NCI-H774 (cell line): ENCODE results near the gene PPIL3.
"Not testable (repeated sequence)": the region's sequence is repeated elsewhere in the genome, so short reads cannot be mapped to it uniquely, and the experiment has no call there.

ENCODE experiments used
- DNase-seq: peaks from one replicate; lab custom pipeline; 2025; lab: John Stamatoyannopoulos, UW

The PPIL3 gene

DNA sequence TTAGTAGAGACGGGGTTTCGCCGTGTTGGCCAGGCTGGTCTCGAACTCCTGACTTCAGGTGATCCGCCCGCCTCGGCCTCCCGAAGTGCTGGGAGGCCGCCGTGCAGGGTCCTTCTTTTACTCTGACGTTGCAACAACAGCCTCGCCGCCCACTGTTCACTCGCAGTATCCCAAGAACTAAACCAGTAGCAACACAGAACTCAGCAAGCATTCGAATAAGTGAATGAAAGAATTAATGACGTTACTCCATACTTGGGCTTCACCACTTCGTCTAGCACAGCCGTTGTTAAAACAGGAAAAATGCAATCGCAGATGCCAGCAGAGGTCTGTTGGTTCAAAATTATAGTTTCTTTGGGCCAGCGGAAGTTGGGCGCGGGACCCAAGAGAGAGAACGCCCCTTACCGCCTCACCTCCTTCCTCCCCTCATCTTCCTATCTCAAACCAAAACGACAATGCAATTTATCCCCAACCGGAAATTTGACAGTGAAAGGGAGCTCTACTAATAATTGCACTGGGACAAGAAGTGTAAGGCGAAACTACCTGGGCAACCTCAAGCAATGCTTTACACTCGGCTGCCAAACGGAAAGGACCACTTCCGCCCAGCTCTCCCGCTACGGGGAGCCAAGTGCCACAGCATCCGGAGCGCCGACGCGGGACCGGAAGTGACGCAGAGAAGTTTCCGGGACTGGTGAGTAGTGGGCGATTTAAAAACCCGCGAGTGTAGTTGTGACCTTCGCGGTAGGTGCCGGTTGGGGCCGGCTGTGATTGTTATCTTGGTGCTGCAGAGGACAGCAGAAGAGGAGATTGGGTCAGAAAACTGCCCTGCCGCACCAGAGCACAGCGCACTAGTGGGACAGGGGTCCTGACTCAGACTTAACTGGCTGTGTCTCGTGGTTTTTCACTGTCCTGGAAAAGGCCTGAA lies at the start of gene PPIL3, which contains the start of gene NIF3L1:
Gene PPIL3 (minus strand): TSS at position 374 of the 922 bp plus-strand sequence. CDS start 1,462 bp downstream, outside the sequence.
Gene NIF3L1 (plus strand): TSS at position 668 of the 922 bp plus-strand sequence. CDS start 2,573 bp downstream, outside the sequence.
- DNase-seq: peak; percentile 96

DNA sequence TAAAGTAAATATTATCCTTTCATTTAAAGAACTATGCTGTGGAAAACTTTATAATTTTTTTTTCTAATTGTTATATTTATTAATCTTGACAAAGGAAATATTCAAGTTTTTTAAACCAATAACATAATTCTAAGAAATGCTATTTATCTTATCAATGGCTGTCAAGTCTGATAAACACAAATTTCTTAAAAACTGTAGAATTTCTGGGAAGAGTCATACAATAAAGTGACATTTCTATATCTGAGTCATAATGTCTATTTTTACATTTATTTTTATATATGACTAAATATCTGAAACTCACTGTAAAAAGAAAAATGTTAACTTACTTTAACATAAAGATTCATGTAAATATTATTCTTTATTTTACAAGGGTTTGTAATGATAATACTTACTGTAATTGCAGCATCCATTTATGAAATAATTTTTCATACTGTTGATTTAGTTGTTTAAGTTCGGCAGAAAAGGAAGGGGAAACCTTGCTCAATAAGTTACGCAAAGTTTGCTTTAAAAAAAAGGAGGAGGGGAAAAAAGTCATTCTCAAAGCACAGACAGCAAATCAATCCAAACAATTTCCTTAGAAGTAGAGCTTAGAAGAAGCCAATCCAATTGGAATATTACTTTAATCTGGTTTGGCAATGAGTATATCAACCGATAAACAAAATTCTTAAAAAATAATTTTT lies 42.2 kb upstream of the PPIL3 start:
- DNase-seq: no peak

DNA sequence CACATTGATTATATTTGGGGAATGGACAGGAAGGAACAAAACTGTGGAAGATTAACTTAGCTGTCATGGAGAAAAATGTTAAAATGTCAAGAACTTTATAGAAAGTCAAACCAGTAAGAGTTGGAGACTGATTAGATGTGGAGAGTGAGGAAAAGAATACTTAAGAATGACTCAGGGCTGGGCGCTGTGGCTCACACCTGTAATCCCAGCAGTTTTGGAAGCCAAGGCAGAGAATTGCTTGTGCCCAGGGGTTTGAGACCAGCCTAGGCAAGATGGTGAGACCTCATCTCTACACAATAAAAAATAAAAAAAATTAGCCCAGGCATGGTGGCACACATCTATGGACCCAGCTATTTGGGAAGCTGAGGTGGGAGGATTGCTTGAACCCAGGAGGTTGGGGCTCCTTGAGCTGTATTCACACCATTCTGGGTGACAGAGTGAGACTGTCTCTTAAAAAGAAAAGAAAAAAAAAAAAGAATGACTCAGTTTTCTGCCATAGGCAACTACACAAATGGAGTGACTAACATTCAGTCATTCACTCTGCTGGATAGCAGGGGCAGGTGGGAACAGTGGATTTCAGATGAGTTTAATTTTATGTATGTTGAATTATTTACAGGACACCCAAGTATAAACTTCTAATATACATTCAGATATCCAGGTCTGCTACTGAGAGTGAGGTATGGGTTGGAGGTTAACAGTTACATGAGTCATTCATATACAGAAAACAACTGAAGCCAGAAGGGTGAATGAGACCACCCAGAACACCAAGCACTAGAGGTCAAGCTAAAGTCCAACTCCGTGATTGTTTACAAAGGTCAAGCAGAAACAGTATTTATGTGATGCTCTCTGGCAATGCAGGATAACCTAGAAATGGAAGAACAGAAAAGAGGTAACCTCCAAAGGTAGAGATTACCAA lies 40.7 kb upstream of the PPIL3 start:
- DNase-seq: no peak

DNA sequence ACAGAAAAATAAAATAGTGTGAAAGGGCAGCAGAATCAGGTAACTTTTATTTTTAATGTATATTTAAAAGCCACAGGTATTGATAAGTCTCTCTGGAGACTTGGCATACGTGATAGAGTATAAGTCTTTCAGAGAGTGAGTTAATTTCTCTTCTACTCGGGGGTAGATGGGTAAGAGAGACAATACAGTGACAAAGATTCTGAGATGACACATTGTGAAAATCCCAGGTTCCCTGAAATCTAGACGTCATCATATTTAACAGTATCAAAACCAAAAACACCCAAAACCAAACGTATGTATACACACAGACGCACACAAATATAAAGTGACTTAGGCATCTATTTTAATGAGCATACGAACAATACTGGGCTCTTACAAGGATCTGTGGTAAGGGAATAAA lies 33.6 kb upstream of the PPIL3 start:
- DNase-seq: no peak

DNA sequence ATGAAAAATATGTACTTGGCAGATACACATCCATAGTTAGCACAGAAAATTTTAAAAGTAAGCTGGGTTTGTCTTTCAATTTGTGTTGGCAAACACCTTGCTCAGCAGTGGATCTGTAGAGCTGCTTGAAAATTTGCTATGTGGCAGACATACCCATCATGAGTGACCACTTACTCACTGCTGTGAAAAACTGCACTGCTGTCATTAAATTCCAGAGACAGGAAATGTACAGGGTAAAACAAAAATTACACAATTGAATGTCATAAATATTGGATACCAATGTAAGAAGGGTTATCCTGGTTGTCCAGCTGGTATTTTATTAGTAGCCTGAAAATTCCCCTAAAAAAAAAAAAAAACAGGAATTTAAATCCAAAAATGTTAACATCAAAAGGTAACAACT lies 24.8 kb upstream of the PPIL3 start:
- DNase-seq: no peak

DNA sequence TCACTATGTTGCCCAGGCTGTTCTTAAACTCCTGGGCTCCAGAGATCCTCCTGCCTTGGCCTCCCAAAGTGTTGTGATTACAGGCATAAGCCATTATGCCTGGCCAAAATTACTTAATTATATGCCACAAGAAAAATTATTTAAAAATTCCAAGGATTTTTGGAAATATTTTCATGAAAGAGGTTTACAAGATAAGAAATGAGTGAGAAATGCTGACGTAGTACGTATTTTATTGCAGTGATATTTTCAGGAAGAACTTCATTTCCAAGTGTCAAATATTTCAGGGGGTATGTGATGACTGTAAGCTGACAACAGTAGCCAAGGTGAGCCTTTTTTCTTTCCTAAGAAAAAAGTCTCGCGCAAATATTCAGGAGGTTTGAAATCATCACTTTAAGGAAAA lies 21.1 kb upstream of the PPIL3 start:
- DNase-seq: no peak

DNA sequence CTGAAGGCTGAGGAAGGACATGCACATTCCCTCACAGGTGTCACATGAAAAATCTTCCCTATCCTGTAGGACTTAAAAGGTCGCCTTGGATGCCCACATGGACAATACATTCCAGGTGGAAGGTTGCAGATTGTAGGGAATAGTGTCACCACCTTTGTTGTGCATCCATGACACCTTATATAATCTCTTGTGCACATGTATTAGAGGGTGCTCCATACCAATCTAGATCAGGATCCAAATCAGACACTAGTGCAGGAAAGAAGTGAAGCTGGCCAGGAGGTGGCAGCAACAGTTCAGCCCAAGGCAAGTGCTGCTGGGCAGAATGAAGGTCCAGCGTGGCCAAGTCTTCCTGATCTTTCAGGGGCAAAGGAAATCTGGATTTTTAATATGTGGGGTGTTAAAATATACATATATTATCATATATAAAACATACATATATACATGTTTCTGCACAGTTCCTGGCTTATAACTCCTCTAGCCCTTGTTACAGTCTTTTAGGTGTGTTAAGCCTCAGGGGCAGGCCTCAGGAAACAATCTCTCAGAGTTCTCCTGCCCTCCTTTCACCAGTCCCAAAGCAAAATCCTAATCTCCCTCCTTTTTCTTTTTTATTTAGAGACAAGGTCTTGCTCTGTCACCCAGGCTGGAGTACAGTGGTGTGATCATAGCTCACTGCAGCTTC lies 16.9 kb upstream of the PPIL3 start:
- peak; percentile 8 for DNase-seq

DNA sequence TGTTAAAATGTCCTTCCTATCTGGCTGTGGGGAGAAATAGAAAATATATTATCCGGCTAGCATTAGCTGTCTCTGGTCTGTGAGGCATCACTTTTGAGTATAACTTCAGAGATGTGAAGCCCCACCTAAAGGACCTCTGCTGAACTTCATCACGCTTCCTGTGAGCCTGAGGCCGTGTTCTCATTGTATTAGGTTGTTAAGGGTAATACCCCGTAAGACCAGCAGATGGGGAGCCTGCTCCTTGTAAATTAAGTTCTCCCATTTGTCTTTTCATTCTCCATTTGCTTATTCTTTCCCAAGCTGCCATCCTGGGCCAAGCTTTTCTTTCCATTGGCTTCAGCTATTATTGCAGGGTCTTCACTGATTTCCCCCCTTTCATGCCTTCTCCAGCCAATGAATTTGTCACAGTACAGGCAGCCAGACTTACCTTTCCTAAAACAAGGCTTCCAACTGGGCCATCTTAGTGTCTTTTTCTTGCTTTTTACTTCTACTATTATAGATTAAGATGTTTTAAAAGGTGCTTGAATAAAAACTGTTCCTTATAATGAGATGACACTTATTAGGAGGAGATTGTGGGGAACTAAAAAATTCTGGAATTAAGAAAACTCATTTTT lies 12.7 kb upstream of the PPIL3 start:
- peak; percentile 33 for DNase-seq

DNA sequence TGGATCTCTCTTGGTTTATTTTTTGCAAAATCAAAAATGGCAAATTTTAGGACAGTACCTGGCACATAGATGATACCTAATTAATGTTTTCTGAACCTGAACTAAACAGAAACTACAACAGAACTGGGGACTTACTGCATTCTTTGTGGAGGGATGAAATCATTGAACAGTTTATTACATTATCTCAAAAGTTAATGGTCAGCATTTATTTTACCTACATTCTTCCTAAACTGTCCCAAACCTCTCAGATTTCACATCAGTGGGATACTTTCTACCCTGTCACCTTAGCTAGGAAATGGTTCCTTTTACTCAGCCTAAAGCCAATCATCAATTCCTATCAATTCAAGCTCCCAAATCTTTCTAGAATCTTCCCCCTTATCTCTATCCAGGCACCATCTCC lies 10.6 kb upstream of the PPIL3 start:
- DNase-seq: no peak

DNA sequence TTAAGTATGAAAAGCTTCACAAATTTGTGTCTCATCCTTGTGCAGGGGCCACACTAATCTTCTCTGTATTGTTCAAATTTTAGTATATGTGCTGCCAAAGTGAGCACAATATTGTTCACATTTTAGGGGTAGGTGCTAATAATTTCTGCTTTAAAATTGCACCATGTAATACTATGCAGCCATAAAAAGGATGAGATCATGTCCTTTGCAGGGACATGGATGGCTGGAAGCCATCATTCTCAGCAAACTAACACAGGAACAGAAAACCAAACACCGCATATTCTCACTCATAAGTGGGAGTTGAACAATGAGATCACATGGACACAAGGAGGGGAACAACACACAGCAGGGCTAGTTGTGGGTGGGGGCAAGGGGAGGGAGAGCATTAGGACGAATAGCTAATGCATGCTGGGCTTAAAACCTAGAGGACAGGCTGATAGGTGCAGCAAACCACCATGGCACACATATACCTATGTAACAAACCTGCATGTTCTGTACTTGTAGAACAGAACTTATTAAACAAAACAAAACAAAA lies 7.1 kb downstream of the PPIL3 start:
- not testable (repeated sequence) for DNase-seq

DNA sequence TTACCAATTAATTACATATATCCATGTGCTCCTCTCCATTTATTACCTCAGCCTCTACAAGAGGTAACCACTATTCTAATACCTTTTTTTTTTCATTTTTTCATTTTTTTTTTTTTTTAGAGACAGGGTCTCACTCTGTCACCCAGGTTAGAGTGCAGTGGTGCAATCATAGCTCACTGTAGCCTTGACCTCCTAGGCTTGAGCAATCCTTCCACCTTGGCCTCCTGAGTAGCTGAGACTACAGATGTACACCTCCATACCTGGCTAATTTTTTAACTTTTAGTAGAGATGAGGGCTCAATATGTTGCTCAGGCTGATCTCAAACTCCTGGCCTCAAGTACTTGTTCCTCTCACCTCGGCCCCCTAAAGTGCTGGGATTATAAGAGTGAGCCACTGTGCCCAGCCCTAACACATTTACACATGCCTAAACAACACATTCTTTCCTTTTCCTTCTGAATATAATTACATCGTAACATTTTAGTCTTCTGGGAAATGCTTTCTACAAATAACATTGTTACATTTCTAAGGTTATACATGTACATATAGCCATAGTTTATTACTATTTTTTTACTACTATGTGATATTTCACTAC lies 10.5 kb downstream of the PPIL3 start:
- no peak for DNase-seq

DNA sequence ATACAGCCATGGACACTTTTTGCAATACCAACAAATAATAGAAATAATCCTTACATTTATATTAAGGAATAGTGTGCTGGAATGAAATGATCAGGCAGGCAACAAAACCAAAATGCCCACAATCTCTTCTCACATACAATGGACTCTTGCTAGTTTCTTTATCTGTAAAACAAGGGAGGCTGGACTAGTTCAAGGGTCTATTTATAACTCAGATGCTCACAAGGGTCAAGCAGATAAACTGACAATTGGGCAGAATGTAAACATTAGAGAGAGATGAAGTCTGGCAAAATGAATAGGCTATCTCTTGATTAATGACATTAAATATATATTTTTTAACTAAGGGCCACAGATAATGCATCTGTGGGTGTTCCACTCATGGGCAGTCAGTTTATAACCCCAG lies 11.4 kb downstream of the PPIL3 start:
- DNase-seq: no peak

DNA sequence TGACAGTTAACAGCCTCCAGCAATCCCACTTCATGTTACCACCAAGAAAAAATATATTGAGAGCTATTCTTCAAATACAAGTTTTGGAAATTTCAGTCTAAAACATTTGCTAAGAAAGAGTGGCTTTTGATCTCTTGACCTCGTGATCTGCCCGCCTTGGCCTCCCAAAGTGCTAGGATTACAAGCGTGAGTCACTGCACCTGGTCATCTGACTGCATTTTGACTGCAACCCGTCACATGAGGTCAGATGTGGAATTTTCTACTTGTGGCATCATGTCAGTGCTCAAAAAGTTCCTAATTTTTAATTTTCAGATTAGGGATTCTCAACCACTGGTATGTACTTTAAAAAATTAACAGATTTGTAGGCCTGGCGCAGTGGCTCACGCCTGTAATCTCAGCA lies 15.3 kb downstream of the PPIL3 start:
- DNase-seq: no peak

DNA sequence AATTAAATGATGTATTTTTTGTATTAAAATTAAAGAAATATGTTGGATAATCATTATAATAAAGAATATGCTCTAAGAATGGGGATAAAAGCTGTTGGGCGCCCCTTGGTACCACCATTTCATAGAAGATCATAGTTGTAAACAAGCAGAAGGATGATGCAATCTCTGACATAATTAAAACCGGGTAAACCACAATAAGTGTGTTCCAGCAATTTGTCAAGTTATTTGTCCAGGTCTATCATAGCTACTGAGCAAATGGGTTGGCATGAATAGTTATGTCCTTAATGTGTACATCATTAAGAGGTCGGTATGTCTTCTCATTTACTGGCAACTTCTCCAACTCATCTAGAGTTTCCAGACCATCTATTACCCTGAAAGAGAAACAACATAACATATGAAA lies 17.7 kb downstream of the PPIL3 start:
- DNase-seq: no peak

DNA sequence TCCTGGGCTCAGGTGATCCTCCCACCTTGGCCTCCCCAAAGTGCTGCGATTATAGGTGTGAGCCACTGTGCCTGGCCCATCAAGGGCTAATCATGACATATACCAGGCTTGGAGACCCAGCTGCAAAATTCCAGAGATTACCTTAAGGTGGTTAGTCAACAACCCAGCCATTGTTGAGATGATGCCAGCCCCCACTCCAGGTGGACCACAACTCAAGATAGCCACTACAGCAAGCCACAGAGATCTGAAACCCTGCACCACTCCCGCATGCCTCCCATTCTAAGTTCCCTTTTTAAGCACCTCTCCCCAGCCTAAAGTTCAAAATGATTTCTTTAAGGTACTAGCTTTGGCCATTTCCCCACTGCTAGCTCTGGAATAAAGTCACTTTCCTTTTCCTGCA lies 19.9 kb downstream of the PPIL3 start:
- no peak for DNase-seq

DNA sequence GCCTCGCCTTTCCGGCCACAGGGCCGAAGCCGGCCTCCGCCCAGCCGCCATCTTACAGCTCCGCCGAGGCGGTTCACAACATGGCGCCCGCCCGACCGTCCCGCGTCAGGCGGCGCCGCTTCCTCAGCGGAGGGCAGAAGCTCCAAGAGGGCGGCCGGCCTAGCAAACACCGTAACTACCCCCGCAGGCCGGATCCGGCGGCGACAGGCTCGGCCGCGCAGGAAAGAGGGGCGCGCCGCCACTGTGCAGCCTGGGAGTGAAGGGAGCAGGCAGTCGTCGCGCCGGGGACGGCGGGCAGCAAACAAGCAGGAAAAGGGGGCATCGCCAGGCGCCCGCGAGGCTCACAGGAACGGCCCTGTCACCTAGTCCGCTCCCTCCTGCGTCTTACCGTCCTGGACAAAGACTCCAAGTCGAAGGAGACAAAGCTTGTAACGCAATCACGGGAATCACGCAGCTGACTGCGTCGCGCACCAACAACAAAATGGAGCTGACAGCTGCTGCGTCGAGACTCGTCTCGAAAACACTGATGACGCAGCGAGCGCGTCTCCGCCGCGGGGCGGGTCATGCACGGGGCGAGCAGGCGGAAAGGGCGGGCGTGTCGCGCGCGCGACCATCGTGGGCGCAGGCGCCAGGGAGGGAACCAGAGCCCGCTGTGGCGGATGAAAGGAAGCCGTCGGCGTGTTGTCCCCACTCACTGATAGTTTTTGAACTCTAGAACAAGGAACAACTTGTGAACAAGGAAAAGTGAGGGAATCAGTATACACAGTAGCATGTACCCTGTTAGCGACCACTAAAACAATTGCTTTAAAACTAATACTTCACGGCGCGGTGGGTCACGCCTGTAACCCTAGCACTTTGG lies 24.5 kb downstream of the PPIL3 start, which contains the start of gene CLK1:
Gene CLK1 (minus strand): TSS at position 483 of the 859 bp plus-strand sequence. CDS start 2,796 bp downstream, outside the sequence.
- peak; percentile 93 for DNase-seq

DNA sequence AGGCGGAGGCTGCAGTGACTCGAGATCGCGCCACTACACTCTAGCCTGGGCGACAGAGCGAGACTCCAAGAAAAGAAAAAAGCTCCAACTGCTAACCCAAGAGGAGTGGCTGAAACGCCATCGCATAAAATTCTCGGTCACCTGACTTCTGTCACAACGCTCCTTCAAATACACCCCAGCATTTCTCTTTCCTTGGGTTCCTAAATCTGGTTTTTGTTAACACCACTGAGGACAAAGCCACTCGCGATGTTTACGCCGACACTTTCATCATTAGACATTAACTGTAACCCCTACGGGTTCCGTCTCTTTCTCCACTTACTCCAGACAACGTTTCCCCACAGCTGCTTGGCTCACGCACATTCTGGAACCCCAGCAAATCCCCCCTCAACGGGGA lies 25.1 kb downstream of the PPIL3 start:
- no peak for DNase-seq

DNA sequence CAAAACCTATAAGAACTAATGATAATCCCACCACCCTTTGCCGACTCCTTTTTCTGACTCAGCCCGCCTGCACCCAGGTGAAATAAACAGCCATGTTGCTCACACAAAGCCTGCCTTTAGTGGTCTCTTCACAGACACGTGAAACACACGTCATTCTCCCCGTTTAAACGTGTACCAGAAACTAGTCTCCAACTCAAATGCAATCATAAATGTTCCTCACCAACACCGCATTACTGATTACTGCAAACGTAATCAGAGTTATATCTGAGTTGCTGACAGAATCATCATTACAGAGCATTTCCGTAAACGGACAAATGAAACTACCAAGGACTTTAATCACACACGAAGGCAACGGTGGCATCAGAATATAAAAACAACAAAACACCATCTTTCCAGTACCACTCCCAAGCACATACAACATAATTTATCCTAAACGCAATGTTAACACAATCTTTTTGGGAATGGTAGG lies 26.3 kb downstream of the PPIL3 start:
- DNase-seq: no peak

DNA sequence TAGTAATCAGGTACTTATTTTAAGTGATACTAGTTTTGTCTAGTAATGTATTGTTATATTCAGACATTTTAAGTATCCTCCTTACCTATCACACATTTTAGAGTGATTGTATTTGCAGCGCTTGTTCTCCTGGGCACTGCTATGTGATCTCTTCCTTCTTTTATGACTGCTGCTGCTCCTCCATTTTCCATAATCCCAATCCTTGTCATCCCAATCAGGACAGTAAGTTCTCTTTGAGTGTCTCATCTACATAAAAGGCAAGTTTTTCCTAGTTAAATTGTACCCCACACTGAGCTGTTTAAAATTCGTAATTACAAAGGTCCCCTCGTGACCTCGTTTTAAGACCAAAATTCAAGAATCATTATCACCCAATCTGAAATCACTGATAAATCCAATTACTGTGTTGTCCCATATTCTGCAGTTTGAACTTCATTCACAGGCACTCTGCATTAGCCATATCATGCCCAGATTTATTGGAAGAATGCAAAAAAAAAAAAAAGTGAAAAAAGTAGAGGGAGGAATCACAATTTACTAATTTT lies 27.2 kb downstream of the PPIL3 start:
- DNase-seq: no peak
